HCT116 (cell line): Measurements from ENCODE around the gene TMEM82.

Experiments
- CTCF ChIP-seq, 3 experiments: fragments of 200-600 bp in 1 of 3; sonication (generic) in 1 of 3; IDR thresholded peaks in 2 of 3; conservative IDR thresholded peaks in 1 of 3; 2 replicates each; pipeline ENCODE4 v1.5.1; 2012 to 2017; ENCODE audit warnings: low read depth in 2 of 3, low read length in 2 of 3, antibody characterized with exemption in 1 of 3, borderline replicate concordance in 1 of 3, control low read depth in 1 of 3, mild to moderate bottlenecking in 1 of 3, mixed read lengths in 1 of 3, mixed run types in 1 of 3, moderate library complexity in 1 of 3; ENCODE audit not compliant: insufficient read depth in 1 of 3
- EGR1 ChIP-seq: IDR thresholded peaks from 2 replicates; pipeline ENCODE4 v1.6.1; 2012; ENCODE audit warnings: low read depth
- ELF1 ChIP-seq: IDR thresholded peaks from 2 replicates; pipeline ENCODE4 v1.6.1; 2012; ENCODE audit warnings: low read depth, borderline replicate concordance
- EZH2 ChIP-seq: fragments of 200-600 bp; sonication (generic); IDR thresholded peaks from 2 replicates; pipeline ENCODE4 v1.6.1; 2017; ENCODE audit warnings: antibody characterized with exemption, mixed run types
- POLR2A ChIP-seq: IDR thresholded peaks from 2 replicates; pipeline ENCODE4 v1.7.0; 2011; ENCODE audit warnings: borderline replicate concordance; ENCODE audit not compliant: insufficient read depth, insufficient read length; ENCODE audit errors: extremely low read depth
- ZNF274 ChIP-seq: fragments of 200-500 bp; sonication (Bioruptor generic); IDR thresholded peaks from 2 replicates; pipeline ENCODE4 v1.6.1; 2014; ENCODE audit warnings: mild to moderate bottlenecking, low read depth, low read length, inconsistent platforms

- no peak for TF ChIP-seq CTCF (IDR thresholded peaks at IDR 0.05 in 2 of 3, conservative IDR thresholded peaks at IDR 0.05 in 1 of 3; ENCODE audit: borderline replicate concordance in 1 of 3, insufficient read depth in 1 of 3, low read depth in 2 of 3, low read length in 2 of 3)
- no peak for TF ChIP-seq POLR2A
- TF ChIP-seq EGR1 = no peak
- no peak for TF ChIP-seq EZH2
- TF ChIP-seq ELF1 = no peak
- TF ChIP-seq ZNF274 = no peak
These were observed 20.2 kb downstream of the TMEM82 start for GRCh38 chr1:15762546-15762945.
